Effector CD8-positive, alpha-beta T cell (primary cell): Measurements from ENCODE around the gene MTFR2.

Experiments
- DNase-seq: peaks from one replicate; lab custom pipeline; 2025; lab: John Stamatoyannopoulos, UW

The MTFR2 gene

DNA sequence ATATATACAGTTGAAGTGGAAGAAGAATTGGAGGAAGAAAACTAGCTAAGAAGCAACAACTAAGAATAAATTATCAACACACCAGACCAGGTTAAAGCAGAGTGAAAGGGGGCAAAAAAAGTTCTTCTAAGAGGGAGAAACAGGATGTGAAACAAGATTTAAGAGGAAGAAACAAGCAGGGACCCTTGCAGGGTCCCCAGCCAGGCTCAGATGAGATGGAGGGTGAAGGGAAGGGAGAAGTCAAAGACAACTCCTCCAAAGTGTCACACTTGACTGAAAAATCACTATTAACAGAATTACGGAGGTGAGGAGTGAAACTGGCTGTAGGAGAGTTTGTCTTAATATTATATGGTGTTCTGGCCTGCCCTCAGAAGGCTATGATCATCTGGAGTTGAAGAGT lies 65.4 kb downstream of the MTFR2 start:
- no peak for DNase-seq

DNA sequence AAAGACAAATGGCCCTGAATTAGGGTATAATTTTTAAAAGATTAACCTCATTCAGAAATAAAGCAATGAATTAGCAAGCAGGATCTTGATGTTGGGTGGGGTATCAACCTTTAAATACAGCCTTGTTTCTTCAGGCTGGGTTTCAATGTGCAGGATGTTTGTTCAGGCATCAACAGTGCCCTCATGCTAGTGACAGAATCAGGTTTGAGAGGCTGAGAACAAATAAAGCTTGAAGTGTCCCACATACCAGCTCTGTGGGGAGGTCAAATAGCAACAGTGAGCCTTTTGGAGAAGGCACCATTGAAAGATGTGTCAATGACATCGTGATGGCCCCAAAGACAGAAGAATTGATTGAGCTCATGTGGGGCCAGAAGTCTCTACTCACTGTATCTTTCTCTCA lies 68.2 kb downstream of the MTFR2 start:
- no peak for DNase-seq

DNA sequence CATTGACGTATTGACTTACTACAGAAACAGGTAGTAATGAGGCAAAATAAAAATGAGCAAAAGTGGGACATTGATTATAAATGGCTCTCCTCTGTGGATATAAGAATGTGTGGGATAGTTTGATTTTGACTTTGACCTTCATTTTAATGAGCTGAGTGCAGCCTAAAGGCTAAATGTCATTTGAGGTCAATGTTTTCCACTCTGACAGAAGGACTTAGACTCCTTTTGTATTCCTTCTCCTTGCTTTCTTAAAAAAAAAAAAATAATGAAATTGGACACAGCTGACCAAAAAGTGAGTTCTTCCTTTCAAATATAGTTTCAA lies 68.6 kb downstream of the MTFR2 start:
- DNase-seq, result no peak
